ENCODE results near the gene KLHL22.

DNA sequence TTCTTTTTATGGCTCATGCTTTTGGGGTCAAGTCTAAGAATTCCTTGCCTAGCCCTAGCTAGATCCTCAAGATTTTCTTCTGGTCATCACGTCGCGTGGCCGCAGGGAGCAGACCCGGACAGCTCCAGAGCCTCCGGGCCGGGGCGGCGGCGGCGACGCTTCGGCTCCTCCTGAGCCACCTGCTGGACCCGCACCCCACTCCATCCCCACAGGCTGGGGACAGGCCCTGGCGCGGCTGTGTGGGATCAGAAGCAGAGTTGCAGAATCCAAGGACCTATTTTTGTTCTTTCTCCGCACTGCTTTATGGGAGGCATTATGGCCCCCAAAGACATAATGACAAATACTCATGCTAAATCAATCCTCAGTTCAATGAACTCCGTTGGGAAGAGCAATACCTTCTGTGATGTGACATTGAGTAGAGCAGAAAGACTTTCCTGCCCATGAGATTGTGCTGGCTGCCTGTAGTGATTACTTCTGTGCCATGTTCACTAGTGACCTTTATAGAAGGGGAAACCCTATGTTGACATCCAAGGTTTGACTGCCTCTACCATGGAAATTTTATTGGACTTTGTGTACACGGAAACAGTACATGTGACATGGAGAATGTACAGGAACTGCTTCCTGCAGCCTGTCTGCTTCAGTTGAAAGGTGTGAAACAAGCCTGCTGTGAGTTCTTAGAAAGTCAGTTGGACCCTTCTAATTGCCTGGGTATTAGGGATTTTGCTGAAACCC, 45.6 kb downstream of the KLHL22 start:
- no peak for TF ChIP-seq POLR2A (IDR thresholded peaks at IDR 0.05)
- TF ChIP-seq, protein P1, sequence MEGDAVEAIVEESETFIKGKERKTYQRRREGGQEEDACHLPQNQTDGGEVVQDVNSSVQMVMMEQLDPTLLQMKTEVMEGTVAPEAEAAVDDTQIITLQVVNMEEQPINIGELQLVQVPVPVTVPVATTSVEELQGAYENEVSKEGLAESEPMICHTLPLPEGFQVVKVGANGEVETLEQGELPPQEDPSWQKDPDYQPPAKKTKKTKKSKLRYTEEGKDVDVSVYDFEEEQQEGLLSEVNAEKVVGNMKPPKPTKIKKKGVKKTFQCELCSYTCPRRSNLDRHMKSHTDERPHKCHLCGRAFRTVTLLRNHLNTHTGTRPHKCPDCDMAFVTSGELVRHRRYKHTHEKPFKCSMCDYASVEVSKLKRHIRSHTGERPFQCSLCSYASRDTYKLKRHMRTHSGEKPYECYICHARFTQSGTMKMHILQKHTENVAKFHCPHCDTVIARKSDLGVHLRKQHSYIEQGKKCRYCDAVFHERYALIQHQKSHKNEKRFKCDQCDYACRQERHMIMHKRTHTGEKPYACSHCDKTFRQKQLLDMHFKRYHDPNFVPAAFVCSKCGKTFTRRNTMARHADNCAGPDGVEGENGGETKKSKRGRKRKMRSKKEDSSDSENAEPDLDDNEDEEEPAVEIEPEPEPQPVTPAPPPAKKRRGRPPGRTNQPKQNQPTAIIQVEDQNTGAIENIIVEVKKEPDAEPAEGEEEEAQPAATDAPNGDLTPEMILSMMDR (IDR thresholded peaks at IDR 0.05), result no peak
